Effector CD4-positive, alpha-beta T cell (primary cell): Measurements from ENCODE around the gene SMAD3.
"Not testable (repeated sequence)": the region's sequence is repeated elsewhere in the genome, so short reads cannot be mapped to it uniquely, and the experiment has no call there.

ENCODE experiments used
- DNase-seq: peaks from one replicate; pipeline ENCODE4 v3.0.0-alpha.2; 2020
- total RNA-seq: gene quantifications from one replicate; lab custom pipeline; 2026; lab: John Stamatoyannopoulos, UW

The SMAD3 gene
- total RNA-seq = 98.3 reads per million, percentile 82 among the genes with 10 or more reads in this experiment

DNA sequence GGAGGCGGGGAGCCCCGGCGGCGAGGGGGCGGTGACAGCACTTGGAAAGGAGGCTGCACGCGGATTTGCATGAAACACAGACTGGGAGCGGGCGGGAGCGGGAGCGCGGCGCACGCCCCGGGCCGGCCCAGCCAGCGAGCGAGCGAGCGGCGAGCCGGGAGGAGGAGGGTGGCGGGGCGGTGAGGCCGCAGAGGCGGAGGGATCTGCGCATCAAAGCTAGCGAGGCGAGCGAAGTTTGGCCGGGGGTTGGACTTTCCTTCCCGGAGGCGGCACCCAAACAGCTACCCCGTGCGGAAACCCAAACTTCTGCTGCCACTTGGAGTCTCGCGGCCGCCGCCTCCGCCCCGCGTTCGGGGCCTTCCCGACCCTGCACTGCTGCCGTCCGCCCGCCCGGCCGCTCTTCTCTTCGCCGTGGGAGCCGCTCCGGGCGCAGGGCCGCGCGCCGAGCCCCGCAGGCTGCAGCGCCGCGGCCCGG lies at the start of gene SMAD3:
SMAD3 (plus strand) TSS at position 72 of the 475 bp plus-strand sequence. CDS start 553 bp downstream, outside the sequence.
- peak; percentile 67 for DNase-seq

DNA sequence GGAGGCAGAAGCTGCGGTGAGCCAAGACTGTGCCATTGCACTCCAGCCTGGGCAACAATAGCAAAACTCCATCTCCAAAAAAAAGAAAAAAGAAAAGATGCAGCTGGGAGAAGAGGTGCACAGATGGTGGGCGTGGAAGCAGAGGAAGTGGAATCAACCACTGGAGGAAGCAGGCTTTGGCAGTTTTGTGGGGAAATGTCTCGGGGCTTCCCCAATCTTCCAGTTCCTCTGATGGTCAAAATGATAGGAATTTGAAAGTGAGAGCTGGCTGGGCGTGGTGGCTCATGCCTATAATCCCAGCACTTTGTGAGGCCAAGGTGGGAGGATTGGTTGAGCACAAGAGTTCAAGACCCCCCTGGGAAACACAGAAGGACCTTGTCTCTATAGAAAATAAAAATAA lies 48.1 kb upstream of the SMAD3 start:
- DNase-seq = no peak

GRCh38 chr15:67018026-67018425 lies 47.4 kb upstream of the SMAD3 start:
- no peak for DNase-seq

- DNase-seq = no peak
These were observed 47.0 kb upstream of the SMAD3 start for GRCh38 chr15:67018441-67018840.

- DNase-seq = no peak
These were observed 46.3 kb upstream of the SMAD3 start for GRCh38 chr15:67019069-67019468.

GRCh38 chr15:67019884-67020520 lies 45.4 kb upstream of the SMAD3 start:
- DNase-seq = no peak

DNA sequence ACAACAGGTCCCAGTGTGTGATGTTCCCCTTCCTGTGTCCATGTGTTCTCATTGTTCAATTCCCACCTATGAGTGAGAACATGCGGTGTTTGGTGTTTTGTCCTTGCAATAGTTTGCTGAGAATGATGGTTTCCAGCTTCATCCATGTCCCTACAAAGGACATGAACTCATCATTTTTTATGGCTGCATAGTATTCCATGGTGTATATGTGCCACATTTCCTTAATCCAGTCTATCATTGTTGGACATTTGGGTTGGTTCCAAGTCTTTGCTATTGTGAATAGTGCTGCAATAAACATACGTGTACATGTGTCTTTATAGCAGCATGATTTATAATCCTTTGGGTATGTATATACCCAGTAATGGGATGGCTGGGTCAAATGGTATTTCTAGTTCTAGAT lies 44.7 kb upstream of the SMAD3 start:
- not testable (repeated sequence) for DNase-seq

GRCh38 chr15:67021455-67021854 lies 43.9 kb upstream of the SMAD3 start:
- no peak for DNase-seq

GRCh38 chr15:67022587-67023105 lies 42.8 kb upstream of the SMAD3 start:
- no peak for DNase-seq

GRCh38 chr15:67023517-67024313 lies 41.7 kb upstream of the SMAD3 start:
- DNase-seq = no peak

GRCh38 chr15:67024314-67024997 lies 40.9 kb upstream of the SMAD3 start:
- no peak for DNase-seq

GRCh38 chr15:67024998-67025368 lies 40.4 kb upstream of the SMAD3 start:
- no peak for DNase-seq

DNA sequence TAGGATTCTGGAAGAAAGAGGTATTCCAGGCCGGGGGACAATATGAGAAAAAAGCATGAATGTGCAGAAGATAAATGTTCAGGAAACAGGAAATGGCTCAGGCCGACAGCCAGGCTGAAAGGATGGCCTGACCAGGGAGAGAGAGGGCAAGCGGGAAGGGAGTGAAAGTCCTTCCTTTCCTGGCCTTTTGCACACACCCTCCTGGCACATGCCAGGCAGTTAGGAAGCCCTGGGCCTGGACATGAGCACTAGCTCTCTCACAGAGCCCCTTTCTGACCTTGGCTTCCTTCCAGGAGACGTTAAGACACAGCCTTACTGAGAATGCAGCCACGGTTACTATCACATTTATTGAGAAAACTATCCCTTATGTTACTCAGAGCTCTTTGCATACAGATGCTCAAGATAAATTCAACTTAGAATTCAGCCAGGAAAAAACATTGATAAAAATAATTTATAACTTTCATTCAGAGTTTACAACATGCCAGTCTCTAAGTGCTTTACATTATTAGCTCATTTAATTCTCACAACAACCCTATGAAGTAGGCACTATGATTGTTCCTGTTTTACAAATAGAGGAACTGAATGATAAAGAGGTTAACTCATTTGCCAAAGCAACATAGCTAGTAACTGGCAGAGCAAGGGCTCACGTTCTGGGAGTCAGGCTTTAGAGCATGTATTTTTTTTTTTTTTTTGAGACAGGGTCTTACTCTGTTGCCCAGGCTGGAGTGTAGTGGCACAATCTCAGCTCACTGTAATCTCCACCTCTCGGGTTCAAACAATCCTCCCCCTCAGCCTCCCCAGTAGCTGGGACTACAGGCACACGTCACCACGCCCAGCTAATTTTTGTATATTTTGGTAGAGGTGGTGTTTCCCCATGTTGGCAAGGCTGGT lies 39.4 kb upstream of the SMAD3 start:
- DNase-seq = no peak

GRCh38 chr15:67026610-67026967 lies 38.8 kb upstream of the SMAD3 start:
- no peak for DNase-seq

DNA sequence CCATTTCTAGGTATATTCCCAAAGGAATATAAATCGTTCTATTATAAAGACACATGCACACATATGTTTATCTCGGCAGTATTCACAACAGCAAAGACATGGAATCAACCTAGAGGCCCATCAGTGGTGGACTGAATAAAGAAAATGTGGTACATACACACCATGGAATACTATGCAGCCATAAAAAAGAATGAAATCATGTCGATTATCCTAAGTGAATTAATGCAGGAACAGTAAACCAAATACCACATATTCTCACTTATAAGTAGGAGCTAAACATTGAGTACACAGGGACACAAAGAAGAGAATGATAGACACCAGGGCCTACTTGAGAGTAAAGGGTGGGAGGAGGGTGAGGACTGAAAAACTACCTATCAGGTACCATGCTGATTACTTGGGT lies 37.0 kb upstream of the SMAD3 start:
- not testable (repeated sequence) for DNase-seq

DNA sequence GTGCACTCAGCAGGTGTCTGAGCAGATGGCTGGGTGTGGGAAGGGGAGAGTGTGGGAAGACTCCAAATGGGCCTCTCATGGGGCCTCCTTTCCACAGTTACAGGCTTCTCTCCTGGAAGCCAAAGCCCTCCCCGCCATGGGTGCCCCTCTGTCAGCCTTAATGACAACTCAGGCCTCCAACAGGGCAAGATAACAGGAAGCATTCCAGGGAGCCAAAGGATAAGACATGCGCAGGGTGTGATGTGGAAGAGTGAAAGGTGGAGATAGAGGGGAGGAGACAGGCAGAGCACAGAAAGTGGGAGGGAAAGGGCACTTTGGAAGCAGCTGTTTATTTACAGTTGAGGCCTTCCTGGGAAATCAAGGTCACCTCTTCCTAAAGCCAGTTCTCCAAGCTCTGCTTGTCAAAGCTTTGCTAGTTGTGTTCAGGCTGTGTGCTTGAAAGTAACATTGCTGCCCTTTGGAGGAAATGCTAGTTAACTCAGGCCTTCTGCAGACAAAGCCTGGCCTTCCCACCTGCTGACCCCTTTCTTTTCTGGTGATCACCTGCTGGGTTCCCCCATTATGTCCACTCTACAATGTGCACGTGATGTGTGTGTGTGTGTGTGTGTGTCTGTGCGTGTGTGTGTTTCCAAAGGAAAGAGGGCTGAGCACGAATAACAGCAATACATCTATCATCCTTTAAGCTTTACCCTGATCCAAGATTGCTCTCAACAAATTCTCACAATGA lies 35.2 kb upstream of the SMAD3 start:
- no peak for DNase-seq

GRCh38 chr15:67031331-67031730 lies 34.1 kb upstream of the SMAD3 start:
- DNase-seq = no peak

DNA sequence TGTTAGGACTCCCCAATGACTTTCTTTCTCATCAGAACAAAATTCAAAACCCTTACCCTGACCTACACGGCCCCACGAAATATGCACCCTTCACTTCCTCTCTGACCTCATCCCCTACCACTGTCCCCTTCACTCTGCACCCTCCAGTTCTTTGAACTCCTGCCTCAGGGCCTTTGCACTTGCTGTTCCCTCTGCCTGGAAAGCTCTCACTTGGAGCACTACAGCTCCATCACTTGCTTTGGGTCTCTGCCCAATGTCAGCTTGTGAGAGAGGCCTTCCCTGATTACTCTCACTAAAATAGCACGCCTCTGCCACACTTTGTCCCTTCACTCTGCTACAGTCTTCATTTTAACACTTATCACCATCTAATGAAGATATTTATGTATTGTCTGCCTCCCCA lies 32.8 kb upstream of the SMAD3 start:
- DNase-seq = no peak

DNA sequence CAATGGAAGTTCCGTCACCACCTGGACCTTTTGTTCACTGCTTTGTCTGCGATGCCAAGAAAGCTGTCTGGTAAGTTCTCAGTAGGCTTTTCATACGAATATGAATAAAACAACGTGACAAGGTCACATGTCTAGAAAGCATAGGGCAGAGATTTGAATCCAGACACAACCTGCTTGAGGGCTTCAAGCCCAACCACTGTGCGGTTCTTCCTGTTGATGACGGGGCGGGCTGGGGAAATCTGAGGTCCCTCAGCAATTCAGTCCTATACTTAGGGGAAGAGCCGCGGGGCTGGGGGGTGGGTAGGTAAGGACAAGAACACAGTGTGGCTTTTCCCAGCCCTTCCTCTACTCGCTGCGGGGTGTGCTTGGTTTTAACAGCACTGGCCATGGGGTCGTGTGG lies 32.4 kb upstream of the SMAD3 start:
- peak; percentile 9 for DNase-seq

- DNase-seq = peak; percentile 5
These were observed 31.8 kb upstream of the SMAD3 start for GRCh38 chr15:67033571-67034044.

DNA sequence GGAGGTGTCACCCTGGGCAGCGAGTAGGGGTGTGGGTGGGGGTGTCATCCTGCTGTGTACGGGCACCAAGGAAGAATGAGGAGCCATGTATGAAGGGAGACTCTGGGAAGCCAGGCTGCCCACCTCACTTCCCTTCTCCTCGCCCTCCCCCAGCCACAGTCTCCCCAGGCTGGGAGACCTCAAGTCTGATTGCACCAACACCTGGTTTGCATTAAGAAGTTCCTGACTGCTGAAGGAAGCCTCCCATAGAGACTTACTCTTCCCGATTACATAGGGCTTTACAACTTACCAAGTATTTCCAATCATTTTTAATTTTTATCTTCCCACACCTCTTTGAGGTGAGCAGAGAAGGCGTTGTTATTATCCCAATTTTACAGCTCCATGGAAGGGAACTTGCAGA lies 29.5 kb upstream of the SMAD3 start:
- DNase-seq = no peak
